Stimulated activated CD8-positive, alpha-beta memory T cell treated with anti-CD3 and anti-CD28 coated beads, Interleukin-15, amount 100 ng/mL, for 1 hour (primary cell): ENCODE measurements around the gene PLK2.

Experiments
- DNase-seq: peaks from one replicate; pipeline ENCODE4 v3.0.0-alpha.2; 2020; ENCODE audit warnings: low read depth

PLK2 gene

GRCh38 chr5:58450018-58450417 lies 9.9 kb downstream of the PLK2 start:
- DNase-seq, result no peak

- no peak for DNase-seq
Observed at GRCh38 chr5:58447226-58447625, 12.7 kb downstream of the PLK2 start.

- no peak for DNase-seq
Observed at GRCh38 chr5:58446024-58446423, 13.9 kb downstream of the PLK2 start.

GRCh38 chr5:58444805-58445204 lies 15.1 kb downstream of the PLK2 start:
- DNase-seq, result no peak

GRCh38 chr5:58440901-58441460 lies 18.9 kb downstream of the PLK2 start:
- no peak for DNase-seq

GRCh38 chr5:58439094-58439644 lies 20.7 kb downstream of the PLK2 start:
- DNase-seq, result no peak

- no peak for DNase-seq
Observed at GRCh38 chr5:58437661-58438060, 22.2 kb downstream of the PLK2 start.

GRCh38 chr5:58431832-58432231 lies 28.1 kb downstream of the PLK2 start:
- no peak for DNase-seq

- no peak for DNase-seq
Observed at GRCh38 chr5:58412932-58413331, 47.0 kb downstream of the PLK2 start.

GRCh38 chr5:58412081-58412480 lies 47.8 kb downstream of the PLK2 start:
- no peak for DNase-seq

GRCh38 chr5:58411372-58411771 lies 48.5 kb downstream of the PLK2 start:
- DNase-seq, result no peak

GRCh38 chr5:58410441-58410840 lies 49.4 kb downstream of the PLK2 start:
- no peak for DNase-seq

- no peak for DNase-seq
Observed at GRCh38 chr5:58407042-58407719, 52.7 kb downstream of the PLK2 start.

GRCh38 chr5:58406394-58406793 lies 53.5 kb downstream of the PLK2 start:
- no peak for DNase-seq

GRCh38 chr5:58405175-58405574 lies 54.7 kb downstream of the PLK2 start:
- no peak for DNase-seq

GRCh38 chr5:58404734-58405133 lies 55.2 kb downstream of the PLK2 start:
- no peak for DNase-seq
